Transverse colon (tissue), 4 donors: ENCODE data around the gene SLC35F5. TPM values are rescaled to one million over a fixed set of nuclear protein-coding genes. Genes with fewer than 3 reads are reported as not detected.
"Not testable (repeated sequence)": the region's sequence is repeated elsewhere in the genome, so short reads cannot be mapped to it uniquely, and the experiment has no call there.

Experiments used
- DNase-seq: peaks from one replicate; pipeline ENCODE4 v3.0.0-alpha.2; 2019
- H3K27ac ChIP-seq, 4 donors: fragments of 200-600 bp; sonication (generic); 2 replicates each; pipeline ENCODE4 v1.5.1; 2016 to 2018; ENCODE audit warnings: inconsistent platforms in 4 of 4
- H3K27me3 ChIP-seq: fragments of 200-600 bp; sonication (generic); 2 replicates; pipeline ENCODE4 v1.5.1; 2017; ENCODE audit warnings: inconsistent platforms
- H3K36me3 ChIP-seq, 4 donors: fragments of 200-600 bp; sonication (generic); 2 replicates each; pipeline ENCODE4 v1.5.1; 2017 to 2019; ENCODE audit warnings: inconsistent platforms in 4 of 4
- H3K4me1 ChIP-seq, 4 donors: fragments of 200-600 bp; sonication (generic); 2 replicates each; pipeline ENCODE4 v1.5.1; 2017 to 2020; ENCODE audit warnings: inconsistent platforms in 4 of 4
- H3K4me3 ChIP-seq, 4 donors: fragments of 200-600 bp; sonication (generic); 1 replicate in 1 of 4; 2 replicates in 3 of 4; pipeline versions ENCODE4 v1.5.1 to v1.6.1; 2017 to 2019; ENCODE audit warnings: inconsistent platforms in 4 of 4
- H3K9me3 ChIP-seq, 2 donors: fragments of 200-600 bp; sonication (generic); 2 replicates each; pipeline ENCODE4 v1.5.1; 2017 to 2019; ENCODE audit warnings: inconsistent platforms in 2 of 2
- WGBS, 2 donors: methylation state at CpG; one replicate each; pipeline ENCODE4 v1.1.5; 2018; ENCODE audit warnings: low coverage in 1 of 2; 5-methylcytosine and 5-hydroxymethylcytosine counted together
- in situ Hi-C, 4 donors: fragments of 200-750 bp; cut with MboI; loops; one replicate each; pipeline versions ENCODE4 v1.15.0 to v1.15.1; 2017; ENCODE audit warnings: low sequenced_read_pairs in 3 of 4, low pct_ligation_motif_present in 1 of 4, low pct_unique_long_range_greater_than_20kb in 1 of 4
- intact Hi-C: fragments of 100-400 bp; cut with DNase I; formaldehyde crosslinking; loops from one replicate; pipeline ENCODE4 v1.15.1; 2023; ENCODE audit warnings: low total_unique reads
- small RNA-seq, 4 donors: library from RNA; depleted of rRNA; stranded (forward); fragments of <200 nt; gene quantifications; one replicate each; pipeline ENCODE3, GENCODE V24; 2016
- total RNA-seq, 4 donors: library from RNA; depleted of rRNA; stranded (reverse); fragments of >200 nt; gene quantifications; one replicate each; pipeline ENCODE4 v1.1.0, GENCODE V29; 2016

The SLC35F5 gene
- total RNA-seq, 4 donors from 2014 or later, result 83.2 to 165 (median 128) TPM

DNA sequence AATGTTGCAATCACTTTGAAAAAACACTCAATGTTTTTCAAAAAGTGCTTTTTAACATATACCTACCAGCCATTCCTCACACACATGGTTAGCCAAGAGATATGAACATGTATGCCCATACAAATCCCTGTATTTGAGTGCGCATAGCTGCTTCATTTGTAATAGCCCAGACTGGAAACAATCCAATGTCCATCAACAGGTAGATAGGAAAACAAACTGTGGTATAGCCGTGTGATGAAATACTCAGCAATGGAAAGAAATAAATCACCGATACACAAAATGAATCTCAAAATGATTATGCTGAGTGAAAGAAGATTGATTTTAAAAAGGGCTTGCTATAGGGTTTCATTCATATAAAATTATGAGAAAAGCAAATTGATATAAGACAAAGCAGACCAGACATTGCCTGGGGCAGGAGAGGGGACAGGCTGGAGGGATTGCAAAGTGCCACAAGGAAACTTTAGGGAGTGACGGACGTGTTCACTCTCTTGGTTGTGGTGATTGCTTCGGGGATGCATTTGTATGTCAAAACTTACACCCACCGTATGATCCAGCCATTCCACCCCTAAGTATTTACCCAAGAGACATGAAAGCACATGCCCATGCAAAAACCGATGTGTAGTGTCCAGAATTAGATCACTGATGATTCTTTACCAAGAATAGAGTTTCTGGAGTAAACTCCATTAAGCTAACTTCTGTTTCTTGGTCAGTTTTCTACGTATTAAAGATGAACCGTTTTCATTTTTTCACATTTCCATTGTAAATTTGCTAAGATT lies 93.0 kb downstream of the SLC35F5 start:
- DNase-seq, H3K27ac ChIP-seq, H3K4me3 ChIP-seq, H3K9me3 ChIP-seq, in situ Hi-C loops, intact Hi-C loops, H3K4me1 ChIP-seq, H3K27me3 ChIP-seq, H3K36me3 ChIP-seq: not testable (repeated sequence)
- 87 to 96% methylated on average over 6 to 10 of the region's 10 CpGs for WGBS, 2 donors

Small RNA genes within 50 kb of the gene (small RNA-seq; reads per million reads assigned to genes)
- gene MIR4782, result 0 to 0.14 (median 0) reads per million in 4 donors
- 0 reads per million in 4 donors for gene RNU6-744P

Other genes with a start within 250 kb of the SLC35F5 start
- 10 to 100 TPM; 13.5 to 44.8 (median 16.6) TPM for gene RABL2A, start 129.4 kb downstream of the SLC35F5 start, total RNA-seq
- gene ACTR3, start 133.4 kb upstream of the SLC35F5 start, total RNA-seq, result 100 to 1,000 TPM in 2 of 4 donors, 10 to 100 TPM in 2; 68.8 to 143 (median 114) TPM